Neural progenitor cell (in vitro differentiated cells): ENCODE measurements around the gene COL26A1. TPM values are rescaled to one million over a fixed set of nuclear protein-coding genes. Genes with fewer than 3 reads are reported as not detected.

Experiments
- DNase-seq: peaks from one replicate; pipeline ENCODE4 v3.0.0-alpha.2; 2016; ENCODE audit warnings: low spot score
- H2AFZ ChIP-seq: fragments of 200-600 bp; sonication (generic); replicated peaks from 2 replicates; pipeline ENCODE4 v1.6.1; 2016; ENCODE audit warnings: antibody characterized with exemption
- H3F3A ChIP-seq: fragments of 200-600 bp; sonication (generic); 2 replicates; pipeline ENCODE4 v1.6.1; 2016; ENCODE audit warnings: antibody characterized with exemption, low read depth
- H3K27ac ChIP-seq: fragments of 200-600 bp; sonication (generic); 2 replicates; pipeline ENCODE4 v1.5.1; 2016; ENCODE audit warnings: mild to moderate bottlenecking
- H3K27me3 ChIP-seq: fragments of 200-600 bp; sonication (generic); 2 replicates; pipeline ENCODE4 v1.6.1; 2016; ENCODE audit warnings: mild to moderate bottlenecking, moderate library complexity
- H3K36me3 ChIP-seq: fragments of 200-600 bp; sonication (generic); 2 replicates; pipeline ENCODE4 v1.5.1; 2016
- H3K4me1 ChIP-seq: fragments of 200-600 bp; sonication (generic); 2 replicates; pipeline ENCODE4 v1.6.1; 2016; ENCODE audit warnings: mixed run types
- H3K4me2 ChIP-seq: fragments of 200-600 bp; sonication (generic); 2 replicates; pipeline ENCODE4 v1.6.1; 2016
- H3K4me3 ChIP-seq: fragments of 200-600 bp; sonication (generic); 2 replicates; pipeline ENCODE4 v1.5.1; 2016
- H3K79me2 ChIP-seq: fragments of 200-600 bp; sonication (generic); 2 replicates; pipeline ENCODE4 v1.6.1; 2016; ENCODE audit warnings: low read depth
- H3K9ac ChIP-seq: fragments of 200-600 bp; sonication (generic); 2 replicates; pipeline ENCODE4 v1.6.1; 2016
- H3K9me3 ChIP-seq: fragments of 200-600 bp; sonication (generic); 2 replicates; pipeline ENCODE4 v1.5.1; 2016; ENCODE audit warnings: low read depth
- H4K20me1 ChIP-seq: fragments of 200-600 bp; sonication (generic); 2 replicates; pipeline ENCODE4 v1.6.1; 2016; ENCODE audit warnings: low read depth
- H3K27ac Mint-ChIP-seq: 3 replicates; pipeline ENCODE4 v1.8.0; 2021; ENCODE audit warnings: mixed read lengths
- H3K27me3 Mint-ChIP-seq: 2 replicates; pipeline ENCODE4 v1.8.0; 2022; ENCODE audit warnings: low read depth, mild to moderate bottlenecking, inconsistent platforms, moderate library complexity, mixed read lengths; ENCODE audit not compliant: insufficient read depth
- H3K36me3 Mint-ChIP-seq: 3 replicates; pipeline ENCODE4 v1.8.0; 2021; ENCODE audit warnings: mixed read lengths
- H3K4me1 Mint-ChIP-seq: 3 replicates; pipeline ENCODE4 v1.8.0; 2021; ENCODE audit warnings: mixed read lengths
- H3K4me3 Mint-ChIP-seq: 3 replicates; pipeline ENCODE4 v1.8.0; 2021; ENCODE audit warnings: mild to moderate bottlenecking, moderate library complexity, mixed read lengths
- H3K9me3 Mint-ChIP-seq: 3 replicates; pipeline ENCODE4 v1.8.0; 2020; ENCODE audit warnings: mixed read lengths
- EZH2 ChIP-seq: fragments of 200-600 bp; sonication (generic); IDR thresholded peaks from 2 replicates; pipeline ENCODE4 v1.6.1; 2017; ENCODE audit warnings: antibody characterized with exemption, mild to moderate bottlenecking, moderate library complexity
- EZH2phosphoT487 ChIP-seq: fragments of 200-600 bp; sonication (generic); IDR thresholded peaks from 2 replicates; pipeline ENCODE4 v1.6.1; 2017; ENCODE audit warnings: antibody characterized with exemption
- total RNA-seq: library from RNA; depleted of rRNA; stranded (reverse); fragments of >200 nt; gene quantifications from 2 replicates; pipeline ENCODE4 v1.2.3, GENCODE V29; 2015; ENCODE audit warnings: low replicate concordance
- TF ChIP-seq, protein P1 (sequence below): fragments of 200-600 bp; sonication (generic); IDR thresholded peaks from 2 replicates; pipeline ENCODE4 v1.5.1; 2017; ENCODE audit warnings: antibody characterized with exemption, mild to moderate bottlenecking

COL26A1 gene
- total RNA-seq, 1 donor from 2014 or later, result 26.7 TPM

DNA sequence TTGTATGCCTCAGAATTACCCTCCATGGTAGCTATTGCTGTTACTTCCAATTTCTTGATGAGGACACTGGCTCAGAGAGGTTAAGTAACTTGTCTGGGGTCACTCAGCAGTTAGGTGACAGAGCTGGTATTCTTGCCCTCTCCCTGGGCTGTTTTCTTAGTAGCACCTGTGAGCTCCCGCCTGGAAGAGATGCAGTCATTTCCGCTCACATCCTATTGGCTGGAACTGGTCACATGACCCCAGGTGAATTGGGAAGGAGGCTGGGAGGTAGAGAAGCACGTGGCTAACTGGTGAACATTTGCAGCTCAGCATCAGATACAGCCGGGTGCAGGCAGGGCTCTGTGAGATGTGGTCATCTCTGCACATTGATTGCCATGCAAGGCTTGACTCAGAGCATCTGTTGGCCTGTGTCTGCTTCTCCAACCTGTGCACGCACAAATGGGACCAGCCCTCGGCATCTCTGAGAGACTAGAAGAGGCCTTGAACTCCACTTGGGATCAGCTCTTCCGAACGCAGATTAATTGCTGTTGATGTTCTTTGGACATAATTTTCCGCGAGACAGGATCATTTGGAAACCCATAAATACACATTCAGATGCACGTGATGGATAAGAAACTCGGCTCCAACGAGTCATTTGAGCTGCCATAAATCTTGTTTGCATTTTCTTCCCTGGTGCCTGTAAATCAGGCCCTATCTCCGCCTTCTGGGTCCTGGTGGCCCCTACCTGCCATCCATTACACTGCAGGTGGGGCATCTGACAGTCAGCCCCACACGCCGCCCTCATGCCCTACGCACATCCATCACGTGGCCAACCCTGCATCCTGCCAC is 223.6 kb downstream of the COL26A1 start:
- no peak overlapping the region for H2AFZ ChIP-seq
- Mint-ChIP-seq H3K9me3 (peaks cover 11% of the 10 kb centered on the region), H3K27me3 (peaks cover 11% of the 10 kb centered on the region), H3K27ac (no peak overlapping the region), H3K36me3 (no peaks in the 10 kb centered on the region), H3K4me1 (peaks cover 23% of the 10 kb centered on the region), H3K4me3 (peak overlapping the region; percentile 52)
- TF ChIP-seq EZH2phosphoT487 (no peak), EZH2 (no peak)
- TF ChIP-seq, protein P1, sequence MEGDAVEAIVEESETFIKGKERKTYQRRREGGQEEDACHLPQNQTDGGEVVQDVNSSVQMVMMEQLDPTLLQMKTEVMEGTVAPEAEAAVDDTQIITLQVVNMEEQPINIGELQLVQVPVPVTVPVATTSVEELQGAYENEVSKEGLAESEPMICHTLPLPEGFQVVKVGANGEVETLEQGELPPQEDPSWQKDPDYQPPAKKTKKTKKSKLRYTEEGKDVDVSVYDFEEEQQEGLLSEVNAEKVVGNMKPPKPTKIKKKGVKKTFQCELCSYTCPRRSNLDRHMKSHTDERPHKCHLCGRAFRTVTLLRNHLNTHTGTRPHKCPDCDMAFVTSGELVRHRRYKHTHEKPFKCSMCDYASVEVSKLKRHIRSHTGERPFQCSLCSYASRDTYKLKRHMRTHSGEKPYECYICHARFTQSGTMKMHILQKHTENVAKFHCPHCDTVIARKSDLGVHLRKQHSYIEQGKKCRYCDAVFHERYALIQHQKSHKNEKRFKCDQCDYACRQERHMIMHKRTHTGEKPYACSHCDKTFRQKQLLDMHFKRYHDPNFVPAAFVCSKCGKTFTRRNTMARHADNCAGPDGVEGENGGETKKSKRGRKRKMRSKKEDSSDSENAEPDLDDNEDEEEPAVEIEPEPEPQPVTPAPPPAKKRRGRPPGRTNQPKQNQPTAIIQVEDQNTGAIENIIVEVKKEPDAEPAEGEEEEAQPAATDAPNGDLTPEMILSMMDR, result no peak
- no peak overlapping the region for H3K27ac ChIP-seq
- no peak for DNase-seq
- no peaks in the 10 kb centered on the region for H3K9me3 ChIP-seq
- no peaks in the 10 kb centered on the region for H3K36me3 ChIP-seq
- no peak overlapping the region for H3K4me3 ChIP-seq
- H3K4me1 ChIP-seq, result peaks cover 9% of the 10 kb centered on the region
- no peak overlapping the region for H3K9ac ChIP-seq
- H3K27me3 ChIP-seq, result no peaks in the 10 kb centered on the region
- H3K4me2 ChIP-seq, result peak overlapping the region; percentile 15
- no peaks in the 10 kb centered on the region for H4K20me1 ChIP-seq
- H3F3A ChIP-seq, result peaks cover 9% of the 10 kb centered on the region
- H3K79me2 ChIP-seq, result no peaks in the 10 kb centered on the region

DNA sequence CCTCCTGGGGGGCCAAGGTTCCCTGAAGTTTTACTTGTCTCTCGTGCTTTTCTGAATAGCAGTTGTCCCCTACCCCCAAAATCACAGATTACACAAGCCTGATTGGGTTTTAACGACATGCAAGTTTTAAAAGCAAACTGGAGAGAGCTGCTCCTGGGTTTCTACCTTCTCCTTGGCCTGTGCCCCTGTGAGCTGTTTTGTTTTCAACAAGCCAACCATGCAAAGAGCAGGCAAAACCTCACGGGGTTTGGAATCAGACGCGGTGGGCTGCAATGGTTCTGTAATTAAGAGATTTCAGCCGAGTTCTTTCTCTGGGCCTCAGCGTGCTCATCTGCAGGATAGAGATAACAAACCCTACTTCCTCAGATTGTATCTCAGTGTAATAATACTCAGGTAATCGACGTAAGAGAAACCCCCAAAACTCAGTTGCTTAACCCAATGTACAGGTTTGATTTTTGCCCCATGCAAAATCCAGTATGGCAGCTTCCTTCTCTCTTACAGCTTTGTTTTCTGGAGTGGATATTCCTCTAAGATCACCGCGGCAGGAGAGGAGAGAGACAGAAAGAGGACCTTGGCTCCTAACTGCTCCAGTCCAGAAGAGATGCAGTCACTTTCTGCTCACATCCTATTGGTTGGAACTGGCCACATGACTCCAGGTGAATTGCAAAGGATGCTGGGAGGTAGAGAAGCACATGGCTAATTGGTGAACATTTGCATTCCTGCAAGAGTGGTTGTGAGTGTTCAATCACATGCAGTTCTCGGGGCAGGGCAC is 224.4 kb downstream of the COL26A1 start:
- Histone ChIP-seq H3F3A (peaks cover 9% of the 10 kb centered on the region), H3K9me3 (no peaks in the 10 kb centered on the region), H3K27ac (no peak overlapping the region), H3K36me3 (no peaks in the 10 kb centered on the region), H3K4me3 (no peak overlapping the region), H2AFZ (no peak overlapping the region), H3K79me2 (no peaks in the 10 kb centered on the region), H4K20me1 (no peaks in the 10 kb centered on the region), H3K27me3 (no peaks in the 10 kb centered on the region), H3K4me2 (peak overlapping the region; percentile 15), H3K9ac (no peak overlapping the region), H3K4me1 (peaks cover 9% of the 10 kb centered on the region)
- Mint-ChIP-seq H3K4me3 (peak overlapping the region; percentile 52), H3K36me3 (no peaks in the 10 kb centered on the region), H3K27me3 (peaks cover 11% of the 10 kb centered on the region), H3K27ac (no peak overlapping the region), H3K4me1 (peaks cover 23% of the 10 kb centered on the region), H3K9me3 (peaks cover 11% of the 10 kb centered on the region)
- no peak for TF ChIP-seq EZH2phosphoT487
- TF ChIP-seq, protein P1, result no peak
- no peak for TF ChIP-seq EZH2
- peak; percentile 37 for DNase-seq

DNA sequence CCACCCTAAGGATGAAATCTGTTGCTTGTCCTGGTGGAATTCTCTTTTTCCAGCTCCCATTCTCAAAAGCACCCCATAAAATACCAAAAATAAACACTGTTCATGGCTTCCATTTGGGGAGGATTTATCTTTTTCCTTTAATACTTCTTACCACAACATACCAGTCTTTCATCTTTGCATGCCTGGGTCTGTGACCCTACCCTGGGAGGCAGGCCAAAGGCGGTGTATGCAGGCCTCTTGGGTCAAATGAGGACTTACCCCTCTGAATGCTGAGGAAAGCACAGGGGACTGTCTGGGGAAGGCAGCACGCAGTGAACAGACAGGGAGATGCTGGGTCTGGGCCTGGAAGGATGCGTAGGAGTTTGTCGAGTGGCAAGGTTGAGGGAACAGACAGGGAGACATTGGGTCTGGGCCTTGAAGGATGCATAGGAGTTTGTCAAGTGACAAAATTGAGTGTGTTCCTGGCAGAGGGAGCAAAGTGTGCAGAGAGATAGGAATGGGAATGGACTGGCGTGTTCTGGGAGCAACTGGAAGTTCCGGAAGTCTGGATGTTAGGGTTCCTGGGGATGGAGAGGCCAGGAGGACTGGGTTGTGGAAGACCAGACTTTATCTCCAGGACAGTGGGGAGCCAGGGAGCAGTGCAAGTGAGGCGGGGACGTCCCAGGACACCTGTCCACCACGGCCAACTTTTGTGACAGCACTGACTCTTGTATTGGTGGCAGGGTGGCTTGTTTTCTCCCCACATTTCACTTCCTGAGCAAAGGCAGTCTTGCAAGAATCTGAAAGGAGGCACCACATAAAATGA is 225.7 kb downstream of the COL26A1 start:
- no peaks in the 10 kb centered on the region for H3K36me3 Mint-ChIP-seq
- H3K4me3 Mint-ChIP-seq, result no peak overlapping the region
- H3K9me3 Mint-ChIP-seq, result peaks cover 6% of the 10 kb centered on the region
- H3K27me3 Mint-ChIP-seq, result peaks cover 11% of the 10 kb centered on the region
- Histone ChIP-seq H3K4me3 (no peak overlapping the region), H3K4me1 (peaks cover 9% of the 10 kb centered on the region), H3K79me2 (no peaks in the 10 kb centered on the region), H3K36me3 (no peaks in the 10 kb centered on the region), H3F3A (peaks cover 9% of the 10 kb centered on the region), H3K9me3 (no peaks in the 10 kb centered on the region), H3K27me3 (no peaks in the 10 kb centered on the region), H3K4me2 (no peak overlapping the region), H2AFZ (no peak overlapping the region), H3K9ac (no peak overlapping the region), H3K27ac (no peak overlapping the region), H4K20me1 (no peaks in the 10 kb centered on the region)
- DNase-seq, result no peak
- H3K4me1 Mint-ChIP-seq, result peaks cover 23% of the 10 kb centered on the region
- no peak overlapping the region for H3K27ac Mint-ChIP-seq
- TF ChIP-seq EZH2 (no peak), EZH2phosphoT487 (no peak)
- TF ChIP-seq, protein P1, result no peak
